AG08396 (cell line): ENCODE data around the gene IKZF3.
"Not testable (repeated sequence)": the region's sequence is repeated elsewhere in the genome, so short reads cannot be mapped to it uniquely, and the experiment has no call there.

Experiments used
- DNase-seq: peaks from one replicate; pipeline ENCODE4 v3.0.0; 2012; ENCODE audit warnings: low spot score, mixed read lengths

Gene IKZF3

GRCh38 chr17:39716073-39716818 is 147.9 kb downstream of the IKZF3 start:
- DNase-seq: no peak

GRCh38 chr17:39715375-39716072 is 148.6 kb downstream of the IKZF3 start:
- no peak for DNase-seq

- DNase-seq: no peak
Observed at GRCh38 chr17:39714234-39714633, 149.9 kb downstream of the IKZF3 start.

GRCh38 chr17:39711851-39712250 is 152.3 kb downstream of the IKZF3 start:
- DNase-seq: no peak

DNA sequence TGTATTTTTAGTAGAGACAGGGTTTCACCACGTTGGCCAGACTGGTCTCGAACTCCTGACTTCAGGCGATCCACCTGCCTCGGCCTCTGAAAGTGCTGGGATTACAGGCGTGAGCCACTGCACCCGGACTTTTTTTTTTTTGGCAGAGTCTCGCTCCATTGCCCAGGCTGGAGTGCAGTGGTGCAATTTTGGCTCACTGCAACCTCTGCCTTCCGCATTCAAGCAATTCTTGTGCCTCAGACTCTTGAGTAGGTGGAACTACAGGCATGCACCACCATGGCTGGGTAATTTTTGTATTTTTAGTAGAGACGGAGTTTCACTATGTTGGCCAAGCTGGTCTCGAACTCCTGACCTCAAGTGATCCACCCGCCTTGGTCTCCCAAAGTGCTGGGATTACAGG is 153.0 kb downstream of the IKZF3 start:
- DNase-seq: not testable (repeated sequence)

DNA sequence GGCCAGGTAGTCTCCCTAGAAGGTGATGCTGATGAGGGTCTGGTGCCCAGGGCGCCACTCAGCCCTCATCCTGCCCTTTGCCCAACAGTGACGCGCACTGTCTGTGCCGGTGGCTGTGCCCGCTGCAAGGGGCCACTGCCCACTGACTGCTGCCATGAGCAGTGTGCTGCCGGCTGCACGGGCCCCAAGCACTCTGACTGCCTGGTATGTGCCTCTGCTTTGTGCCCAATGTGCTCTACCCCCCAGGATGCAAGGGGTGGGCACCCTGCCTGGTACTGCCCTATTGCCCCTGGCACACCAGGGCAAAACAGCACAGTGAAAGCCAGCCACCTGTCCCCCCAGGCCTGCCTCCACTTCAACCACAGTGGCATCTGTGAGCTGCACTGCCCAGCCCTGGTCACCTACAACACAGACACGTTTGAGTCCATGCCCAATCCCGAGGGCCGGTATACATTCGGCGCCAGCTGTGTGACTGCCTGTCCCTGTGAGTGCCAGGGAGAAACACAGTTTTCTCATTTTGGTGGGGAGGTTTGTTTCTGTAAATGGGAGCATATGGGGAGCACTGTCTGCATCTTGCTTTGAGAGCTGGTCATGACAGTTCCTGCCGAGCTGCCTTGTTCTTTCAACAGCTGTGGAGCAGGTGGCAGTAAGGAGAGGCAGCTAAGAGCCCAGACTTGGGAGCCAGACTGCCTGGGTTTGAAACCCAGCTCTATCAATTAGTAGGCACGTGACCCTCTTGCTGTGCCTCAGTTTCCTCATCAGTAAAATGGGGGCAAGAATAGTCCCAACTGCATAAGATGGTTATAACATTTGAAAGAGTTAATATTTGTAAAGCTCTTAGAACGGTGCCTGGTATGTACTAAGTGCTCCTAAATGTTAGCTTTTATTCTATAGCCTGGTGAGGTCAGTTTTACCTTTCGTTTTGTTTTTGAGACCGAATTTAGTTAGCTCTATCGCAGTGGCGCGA is 153.8 kb downstream of the IKZF3 start:
- DNase-seq: no peak

GRCh38 chr17:39709319-39709997 is 154.7 kb downstream of the IKZF3 start:
- DNase-seq: no peak
